Sciatic nerve (tissue), 2 donors: ENCODE measurements around the gene NCBP3. TPM values are rescaled to one million over a fixed set of nuclear protein-coding genes. Genes with fewer than 3 reads are reported as not detected.

Source experiments
- ATAC-seq: fragments of 200-7000 bp; cut with Tn5 transposase; one replicate; pipeline ENCODE4 v1.9.1; 2020; ENCODE audit warnings: mild to moderate bottlenecking, moderate library complexity
- DNase-seq: peaks from one replicate; pipeline ENCODE4 v3.0.0-alpha.2; 2020; ENCODE audit warnings: low spot score
- intact Hi-C: fragments of 100-400 bp; cut with DNase I; formaldehyde crosslinking; loops from one replicate; pipeline ENCODE4 v1.14.2; 2022
- total RNA-seq: library from RNA; stranded (reverse); fragmentation: NEBNext Ultra II Directional; extraction: Animal tissue kit (Norgen Biotek cat#: 25700); gene quantifications from one replicate; pipeline ENCODE4 v1.2.1, GENCODE V29; 2021
- donor health status: DM: no; HTN: no; CAD: no.
- donor health status: DM: no; HTN: no; CAD: no.

NCBP3 gene
- 42.3 TPM for total RNA-seq

- DNase-seq = peak; percentile 93
- peak; percentile 98 for ATAC-seq
- intact Hi-C loops = no loop called here
Observed at GRCh38 chr17:3845621-3846436, at the start of gene NCBP3. TSS of gene NCBP3 (minus strand) at chr17:3846246. CDS start at chr17:3846223, 23 bp downstream.

- no peak for DNase-seq
- intact Hi-C loops = no loop called here
- ATAC-seq = no peak
Observed at GRCh38 chr17:3895354-3895753, 49.3 kb upstream of the NCBP3 start.

GRCh38 chr17:3894911-3895343 lies 48.9 kb upstream of the NCBP3 start:
- DNase-seq (no peak), ATAC-seq (no peak)

GRCh38 chr17:3894188-3894587 lies 48.1 kb upstream of the NCBP3 start:
- ATAC-seq (no peak), DNase-seq (no peak)
- intact Hi-C loops = no loop called here

More at GRCh38 chr17:3894911-3895343, 48.9 kb upstream of the NCBP3 start:
- intact Hi-C loops = no loop called here

GRCh38 chr17:3893720-3894116 lies 47.7 kb upstream of the NCBP3 start:
- no peak for DNase-seq
- intact Hi-C loops = no loop called here
- ATAC-seq = no peak

- ATAC-seq (peak; percentile 76), DNase-seq (peak; percentile 91)
- intact Hi-C loops = no loop called here
Observed at GRCh38 chr17:3893003-3893719, 47.1 kb upstream of the NCBP3 start, which contains the start of gene CAMKK1. TSS of gene CAMKK1 (minus strand) at chr17:3893053. CDS start at chr17:3885687, 7,366 bp downstream.

- ATAC-seq (peak; percentile 63), DNase-seq (peak; percentile 84)
- intact Hi-C loops = no loop called here
Observed at GRCh38 chr17:3892095-3892998, 46.3 kb upstream of the NCBP3 start.

- intact Hi-C loops = no loop called here
- ATAC-seq = no peak
- DNase-seq = no peak
Observed at GRCh38 chr17:3891626-3892094, 45.6 kb upstream of the NCBP3 start.

GRCh38 chr17:3890878-3891219 lies 44.8 kb upstream of the NCBP3 start:
- DNase-seq (no peak), ATAC-seq (no peak)
- intact Hi-C loops = no loop called here

- DNase-seq (peak; percentile 76), ATAC-seq (peak; percentile 21)
- intact Hi-C loops = no loop called here
Observed at GRCh38 chr17:3890082-3890877, 44.2 kb upstream of the NCBP3 start.

- no peak for ATAC-seq
- DNase-seq = no peak
- intact Hi-C loops = no loop called here
Observed at GRCh38 chr17:3889325-3890012, 43.4 kb upstream of the NCBP3 start.

GRCh38 chr17:3888343-3889171 lies 42.5 kb upstream of the NCBP3 start:
- DNase-seq (peak; percentile 86), ATAC-seq (peak; percentile 78)

GRCh38 chr17:3887804-3888203 lies 41.8 kb upstream of the NCBP3 start:
- ATAC-seq (no peak), DNase-seq (no peak)
- intact Hi-C loops = no loop called here

More at GRCh38 chr17:3888343-3889171, 42.5 kb upstream of the NCBP3 start:
- intact Hi-C loops = no loop called here

- DNase-seq = no peak
- intact Hi-C loops = no loop called here
- no peak for ATAC-seq
Observed at GRCh38 chr17:3887394-3887793, 41.3 kb upstream of the NCBP3 start.

GRCh38 chr17:3886776-3887175 lies 40.7 kb upstream of the NCBP3 start:
- no peak for DNase-seq
- intact Hi-C loops = no loop called here
- peak; percentile 1 for ATAC-seq

GRCh38 chr17:3885970-3886369 lies 39.9 kb upstream of the NCBP3 start:
- ATAC-seq (no peak), DNase-seq (no peak)
- intact Hi-C loops = no loop called here

GRCh38 chr17:3885271-3885670 lies 39.2 kb upstream of the NCBP3 start:
- intact Hi-C loops = no loop called here
- ATAC-seq (no peak), DNase-seq (no peak)
